ENCODE measurements around the gene PSEN1. TPM values are rescaled to one million over a fixed set of nuclear protein-coding genes. Genes with fewer than 3 reads are reported as not detected.

PSEN1 gene
- total and polyA plus RNA-seq, 10 of the 15 experiments (the other 5 are each of a cell fraction or from before 2014, with no cell fraction given): 8.9 to 32.3 (median 21.8) TPM

- BruUV-seq (replicated peaks): no TSS peak
- intact Hi-C loops (cut with micrococcal nuclease; ENCODE audit: unreplicated experiment): no loop called here
- Histone ChIP-seq H3K9me3 (replicated peaks; ENCODE audit: control insufficient read depth, insufficient read depth, low read length) (no peaks in the 10 kb centered on the region), H3K36me3 (ENCODE audit: control insufficient read depth in 2 of 2, insufficient read depth in 2 of 2, low read length in 1 of 2) (peaks cover 0 to 6% of the 10 kb centered on the region in 2 experiments; a peak in 3 of 4 replicates), H4K20me1 (ENCODE audit: control insufficient read depth, insufficient read depth) (no peaks in the 10 kb centered on the region), H3K4me2 (ENCODE audit: control insufficient read depth, insufficient read depth) (peak overlapping the region; percentile 50; the same call in 1 of the 2 replicates), H3K27me3 (replicated peaks in 1 of 2; ENCODE audit: control insufficient read depth in 2 of 2, insufficient read depth in 2 of 2, low read length in 1 of 2) (no peaks in the 10 kb centered on the region), H3K4me1 (ENCODE audit: control insufficient read depth, insufficient read depth, low read length) (peaks cover 11% of the 10 kb centered on the region; the same call in 1 of the 2 replicates), H3K9ac (ENCODE audit: control insufficient read depth, insufficient read depth, low read length) (no peak overlapping the region), H3K79me2 (ENCODE audit: control insufficient read depth, insufficient read depth, low read length) (peaks cover 63% of the 10 kb centered on the region), H3K4me3 (no peak overlapping the region), H2AFZ (ENCODE audit: control insufficient read depth, low read depth, low read length) (no peak overlapping the region), H3K27ac (ENCODE audit: control insufficient read depth, insufficient read depth) (no peak overlapping the region)
- ATAC-seq (peak; percentile 12), DNase-seq (ENCODE audit: low read depth, low spot score) (no peak), FAIRE-seq (no peak)
- WGBS (ENCODE audit: insufficient coverage, insufficient replicate concordance, low lambda C conversion rate, missing lambda C conversion rate): 100% methylated on average over 3 of the region's 3 CpGs
- ChIA-PET RAD21 (ENCODE audit: unreplicated experiment) (interaction anchor here (0.6 to 1.0 kb wide), 3 partner anchors 80 to 324 kb away, joined by 3 to 4 read pairs (median 3); partner anchors contain the start of gene ZFYVE1), SMC1A (ENCODE audit: uncharacterized antibody, unreplicated experiment) (interaction anchor here (0.9 to 1.6 kb wide), 5 partner anchors 11 to 47 kb away, joined by 3 to 4 read pairs (median 4); no protein-coding TSS in a partner anchor), CTCF (interaction anchor here (1.2 to 1.5 kb wide), 2 partner anchors 97 to 324 kb away, joined by 3 read pairs; no protein-coding TSS in a partner anchor), POLR2A (interaction anchor here (0.6 to 1.0 kb wide), 4 partner anchors 86 to 541 kb away, joined by 4 to 5 read pairs (median 5); partner anchors contain the start of gene ZFYVE1)
- TF ChIP-seq RBBP5 (conservative IDR thresholded peaks at IDR 0.05): no peak
- TF ChIP-seq TARDBP (IDR thresholded peaks at IDR 0.05; ENCODE audit: borderline replicate concordance): no peak
- no peak for TF ChIP-seq TBL1XR1 (IDR thresholded peaks at IDR 0.05; ENCODE audit: low read depth, low read length)
- TF ChIP-seq SMAD5 (IDR thresholded peaks at IDR 0.05; ENCODE audit: low read depth): no peak
- no peak for TF ChIP-seq LARP7 (IDR thresholded peaks at IDR 0.05)
- TF ChIP-seq RELB (IDR thresholded peaks at IDR 0.05; ENCODE audit: low read depth): no peak
- TF ChIP-seq ZBTB33 (IDR thresholded peaks at IDR 0.05): no peak
- in situ Hi-C loops (cut with MboI): no loop called here
Measured at GRCh38 chr14:73143617-73144016, 7.3 kb downstream of the PSEN1 start.

All from GM12878 (cell line).